Measurements from ENCODE around the gene ADAMTS12. TPM values are rescaled to one million over a fixed set of nuclear protein-coding genes. Genes with fewer than 3 reads are reported as not detected.

ADAMTS12 gene
- total and polyA plus RNA-seq, 2 of the 8 experiments (the other 6 are each of a cell fraction or from before 2014, with no cell fraction given) = 6.4 to 12.8 TPM

DNA sequence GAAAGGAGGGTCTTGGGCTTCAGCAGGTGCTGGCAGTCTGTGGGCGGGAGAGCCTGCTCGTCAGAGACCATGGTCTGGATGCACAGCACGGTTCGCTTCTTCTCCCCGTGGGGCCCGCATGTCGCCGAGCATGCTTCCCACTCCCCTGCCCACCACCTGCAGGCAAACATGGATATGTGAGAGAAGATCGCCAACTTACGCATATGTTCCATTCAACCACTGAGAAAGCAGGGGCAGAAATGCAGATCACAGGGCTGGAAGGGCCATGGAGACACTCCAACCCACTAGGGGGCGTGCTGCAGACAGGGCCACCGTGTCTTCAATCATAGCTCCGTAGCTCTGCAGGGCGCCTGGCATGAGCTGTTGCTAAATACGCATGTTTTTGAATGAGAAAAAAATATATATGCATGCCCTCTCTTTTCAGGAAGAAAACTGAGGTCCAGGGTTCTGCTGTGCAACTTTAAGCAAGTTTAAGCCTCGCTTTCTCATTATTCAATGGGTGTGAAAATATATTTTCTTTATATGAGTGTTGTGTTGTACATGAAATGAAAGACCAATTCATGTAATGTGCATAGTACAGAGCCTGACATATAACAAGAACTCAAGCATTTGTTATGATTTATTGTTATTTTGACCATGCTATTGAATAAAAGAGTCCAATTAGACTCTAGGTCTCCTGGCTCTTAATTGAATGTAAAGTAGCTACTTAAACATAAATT lies 303.0 kb downstream of the ADAMTS12 start:
- Histone ChIP-seq H2BK5ac (ENCODE audit: low read depth, low read length) (no peak overlapping the region), H3K4ac (replicated peaks; ENCODE audit: insufficient read length, low read depth, low read length) (no peak overlapping the region), H3K79me1 (ENCODE audit: low read depth, low read length) (no peaks in the 10 kb centered on the region), H2BK20ac (ENCODE audit: low read length) (no peak overlapping the region), H4K91ac (replicated peaks; ENCODE audit: insufficient read length, low read length) (no peak overlapping the region), H2AFZ (ENCODE audit: low read length) (peak overlapping the region; percentile 61; the same call in 1 of the 2 replicates), H3K14ac (ENCODE audit: insufficient read length) (no peak overlapping the region), H3K4me3 (ENCODE audit: extremely low read depth in 1 of 4, insufficient read depth in 2 of 4, low read depth in 3 of 4, low read length in 4 of 4) (no peak overlapping the region), H2BK120ac (replicated peaks; ENCODE audit: low read depth, low read length) (no peak overlapping the region), H2AK5ac (ENCODE audit: low read depth, low read length) (no peak overlapping the region), H3K27me3 (replicated peaks in 1 of 4; ENCODE audit: control insufficient read depth in 3 of 4, extremely low read depth in 1 of 4, insufficient read depth in 3 of 4, low read length in 3 of 4) (no peaks in the 10 kb centered on the region), H3K36me3 (ENCODE audit: control insufficient read depth in 2 of 4, insufficient read depth in 4 of 4, low read length in 3 of 4) (no peaks in the 10 kb centered on the region), H3K9me3 (ENCODE audit: insufficient read depth in 2 of 2, low read depth in 1 of 2, low read length in 1 of 2) (no peaks in the 10 kb centered on the region), H4K8ac (ENCODE audit: extremely low read depth, insufficient read depth, low read length) (peak overlapping the region; percentile 74), H4K20me1 (replicated peaks in 1 of 2; ENCODE audit: control insufficient read depth in 1 of 2, insufficient read depth in 2 of 2, low read length in 2 of 2) (peaks cover 0 to 2% of the 10 kb centered on the region in 2 experiments), H3K18ac (ENCODE audit: extremely low read depth, low read length) (no peak overlapping the region; the same call in 1 of the 2 replicates), H2BK15ac (ENCODE audit: low read length) (no peak overlapping the region), H3K4me1 (replicated peaks in 1 of 4; ENCODE audit: control insufficient read depth in 3 of 4, insufficient read depth in 4 of 4, low read length in 3 of 4) (peaks cover 0 to 3% (median 0%) of the 10 kb centered on the region in 4 experiments; a peak in 2 of 7 replicates), H3K23ac (ENCODE audit: insufficient read length) (no peak overlapping the region), H3K4me2 (ENCODE audit: insufficient read depth in 1 of 2, low read depth in 2 of 2, low read length in 2 of 2) (peak overlapping the region in 1 of 2 experiments; percentile 42; a peak in 2 of 4 replicates), H3K27ac (ENCODE audit: low read depth, low read length) (no peak overlapping the region), H3K79me2 (ENCODE audit: control insufficient read depth in 1 of 2, insufficient read depth in 2 of 2, low read length in 2 of 2) (no peaks in the 10 kb centered on the region), H3K23me2 (ENCODE audit: low read depth, low read length) (no peaks in the 10 kb centered on the region), H4K5ac (ENCODE audit: insufficient read length, low read depth, low read length) (no peak overlapping the region), H3K9ac (replicated peaks in 1 of 4; ENCODE audit: extremely low read depth in 1 of 4, low read depth in 3 of 4, low read length in 3 of 4) (no peak overlapping the region), H2BK12ac (ENCODE audit: low read depth, low read length) (peak overlapping the region; percentile 40; the same call in 1 of the 2 replicates), H3K56ac (replicated peaks; ENCODE audit: insufficient read length, low read depth, low read length) (no peak overlapping the region)
- WGBS, 2 experiments (ENCODE audit: extremely low coverage in 1 of 2, insufficient coverage in 1 of 2, insufficient read length in 1 of 2, insufficient replicate concordance in 2 of 2, low coverage in 1 of 2, low lambda C conversion rate in 2 of 2, missing lambda C conversion rate in 1 of 2) = 59% methylated on average over 16 of the region's 16 CpGs; no CpG with 5 or more reads in 1 of the 2 experiments
- FAIRE-seq (peak; percentile 48), DNase-seq (ENCODE audit: low read depth in 1 of 2, low spot score in 2 of 2) (peak; percentile 51 to 89)
- CTCF ChIA-PET (ENCODE audit: partially characterized antibody) = interaction anchor here (0.6 to 6.6 kb wide), 48 partner anchors 9 to 780 kb away, joined by 3 to 69 read pairs (median 4); partner anchors contain the start of gene RXFP3
- POLR2A ChIA-PET (ENCODE audit: partially characterized antibody) = interaction anchor here (0.8 to 1.2 kb wide), 3 partner anchors 8 to 144 kb away, joined by 3 to 4 read pairs (median 4); no protein-coding TSS in a partner anchor
- TF ChIP-seq FOSL1 (IDR thresholded peaks at IDR 0.05; ENCODE audit: insufficient read depth, low read depth, low read length) (no peak), SIRT6 (IDR thresholded peaks at IDR 0.05; ENCODE audit: low read length) (no peak), KDM5A (IDR thresholded peaks at IDR 0.05; ENCODE audit: low read length) (no peak), BACH1 (IDR thresholded peaks at IDR 0.05; ENCODE audit: low read length) (no peak), RFX5 (IDR thresholded peaks at IDR 0.05; ENCODE audit: borderline replicate concordance, low read depth, low read length) (no peak), CEBPB (IDR thresholded peaks at IDR 0.05; ENCODE audit: low read depth, low read length) (peak; percentile 61; the same call in 1 of the 2 replicates), CTBP2 (IDR thresholded peaks at IDR 0.05; ENCODE audit: borderline replicate concordance, insufficient read depth, insufficient read length, low read length) (no peak), JUN (IDR thresholded peaks at IDR 0.05; ENCODE audit: low read depth, low read length) (no peak), NANOG (IDR thresholded peaks at IDR 0.05; ENCODE audit: insufficient read depth, low read depth, low read length, poor library complexity, severe bottlenecking) (no peak), TAF7 (optimal IDR thresholded peaks at IDR 0.05; ENCODE audit: borderline replicate concordance, low read depth, low read length) (no peak), JUND (IDR thresholded peaks at IDR 0.05; ENCODE audit: low read length) (no peak), EZH2 (IDR thresholded peaks at IDR 0.05; ENCODE audit: low read depth, low read length, severe bottlenecking) (no peak)

Data from H1 (cell line).